ENCODE data around the gene MAP3K14. TPM values are rescaled to one million over a fixed set of nuclear protein-coding genes. Genes with fewer than 3 reads are reported as not detected.

The MAP3K14 gene
- total and polyA plus RNA-seq, 7 donors: 12.4 to 53.5 (median 24.6) TPM

GRCh38 chr17:45313996-45314740 is 2.7 kb downstream of the MAP3K14 start:
- TF ChIP-seq CTCF (IDR thresholded peaks at IDR 0.05): no peak
- Histone ChIP-seq H3K9me3 (no peaks in the 10 kb centered on the region), H3K27me3 (ENCODE audit: insufficient read depth in 3 of 3, low read length in 2 of 3) (no peaks in the 10 kb centered on the region), H3K27ac (peak overlapping the region; percentile 94), H3K36me3 (ENCODE audit: insufficient read depth in 1 of 2, low read depth in 1 of 2) (peaks cover 0 to 1% of the 10 kb centered on the region in 2 donors), H3K4me1 (peaks cover 67% of the 10 kb centered on the region), H3K4me3 (peak overlapping the region; percentile 93)
- ATAC-seq (no peak), DNase-seq (no peak)
- WGBS, 3 donors: 48 to 68% (median 50%) methylated on average over 7 of the region's 7 CpGs
- intact Hi-C loops (cut with DNase I): loop anchor here (2.0 to 10.0 kb wide), 2 partner anchors 25 to 49 kb away; partner anchors contain the start of gene SPATA32 (in 1 of the 2)

- 63 to 75% (median 68%) methylated on average over 5 of the region's 5 CpGs for WGBS, 3 donors
- intact Hi-C loops (cut with DNase I): loop anchor here (2.0 to 10.0 kb wide), 2 partner anchors 25 to 49 kb away; partner anchors contain the start of gene SPATA32 (in 1 of the 2)
- Histone ChIP-seq H3K36me3 (ENCODE audit: insufficient read depth in 1 of 2, low read depth in 1 of 2) (peaks cover 0 to 5% of the 10 kb centered on the region in 2 donors), H3K27me3 (ENCODE audit: insufficient read depth in 3 of 3, low read length in 2 of 3) (no peaks in the 10 kb centered on the region), H3K4me1 (peaks cover 74% of the 10 kb centered on the region), H3K9me3 (no peaks in the 10 kb centered on the region), H3K27ac (peak overlapping the region; percentile 94), H3K4me3 (peak overlapping the region; percentile 93)
- no peak for TF ChIP-seq CTCF (IDR thresholded peaks at IDR 0.05)
- DNase-seq (no peak), ATAC-seq (no peak)
Measured at GRCh38 chr17:45313421-45313771, 3.4 kb downstream of the MAP3K14 start.

- Histone ChIP-seq H3K27me3 (ENCODE audit: insufficient read depth in 3 of 3, low read length in 2 of 3) (no peaks in the 10 kb centered on the region), H3K36me3 (ENCODE audit: insufficient read depth in 1 of 2, low read depth in 1 of 2) (peaks cover 0 to 5% of the 10 kb centered on the region in 2 donors), H3K4me3 (peak overlapping the region; percentile 93), H3K27ac (peak overlapping the region; percentile 94), H3K4me1 (peaks cover 77% of the 10 kb centered on the region), H3K9me3 (no peaks in the 10 kb centered on the region)
- no peak for TF ChIP-seq CTCF (IDR thresholded peaks at IDR 0.05)
- intact Hi-C loops (cut with DNase I): loop anchor here (2.0 to 10.0 kb wide), 2 partner anchors 24 to 48 kb away; partner anchors contain the start of gene SPATA32 (in 1 of the 2)
- ATAC-seq (no peak), DNase-seq (no peak)
- 24 to 45% (median 33%) methylated on average over 8 of the region's 8 CpGs for WGBS, 3 donors
Measured at GRCh38 chr17:45312477-45313420, 4.1 kb downstream of the MAP3K14 start.

GRCh38 chr17:45311760-45312476 is 4.9 kb downstream of the MAP3K14 start:
- H3K4me3 ChIP-seq: peak overlapping the region; percentile 93
- intact Hi-C loops (cut with DNase I): loop anchor here (2.0 to 10.0 kb wide), 2 partner anchors 23 to 47 kb away; partner anchors contain the start of gene SPATA32 (in 1 of the 2)
- DNase-seq: peak; percentile 68 to 88

More at GRCh38 chr17:45311760-45312476, 4.9 kb downstream of the MAP3K14 start:
- peak; percentile 77 to 82 (median 80) for ATAC-seq
- Histone ChIP-seq H3K27me3 (ENCODE audit: insufficient read depth in 3 of 3, low read length in 2 of 3) (no peaks in the 10 kb centered on the region), H3K36me3 (ENCODE audit: insufficient read depth in 1 of 2, low read depth in 1 of 2) (peaks cover 0 to 5% of the 10 kb centered on the region in 2 donors), H3K27ac (peak overlapping the region; percentile 94), H3K9me3 (no peaks in the 10 kb centered on the region), H3K4me1 (peaks cover 82% of the 10 kb centered on the region)
- TF ChIP-seq CTCF (IDR thresholded peaks at IDR 0.05): no peak
- WGBS, 3 donors: 5 to 22% (median 7%) methylated on average over 10 of the region's 10 CpGs
